Measurements from ENCODE around the gene MGAT5.

MGAT5 gene

GRCh38 chr2:134238371-134238770 is 15.5 kb upstream of the MGAT5 start:
- TF ChIP-seq, protein P1, sequence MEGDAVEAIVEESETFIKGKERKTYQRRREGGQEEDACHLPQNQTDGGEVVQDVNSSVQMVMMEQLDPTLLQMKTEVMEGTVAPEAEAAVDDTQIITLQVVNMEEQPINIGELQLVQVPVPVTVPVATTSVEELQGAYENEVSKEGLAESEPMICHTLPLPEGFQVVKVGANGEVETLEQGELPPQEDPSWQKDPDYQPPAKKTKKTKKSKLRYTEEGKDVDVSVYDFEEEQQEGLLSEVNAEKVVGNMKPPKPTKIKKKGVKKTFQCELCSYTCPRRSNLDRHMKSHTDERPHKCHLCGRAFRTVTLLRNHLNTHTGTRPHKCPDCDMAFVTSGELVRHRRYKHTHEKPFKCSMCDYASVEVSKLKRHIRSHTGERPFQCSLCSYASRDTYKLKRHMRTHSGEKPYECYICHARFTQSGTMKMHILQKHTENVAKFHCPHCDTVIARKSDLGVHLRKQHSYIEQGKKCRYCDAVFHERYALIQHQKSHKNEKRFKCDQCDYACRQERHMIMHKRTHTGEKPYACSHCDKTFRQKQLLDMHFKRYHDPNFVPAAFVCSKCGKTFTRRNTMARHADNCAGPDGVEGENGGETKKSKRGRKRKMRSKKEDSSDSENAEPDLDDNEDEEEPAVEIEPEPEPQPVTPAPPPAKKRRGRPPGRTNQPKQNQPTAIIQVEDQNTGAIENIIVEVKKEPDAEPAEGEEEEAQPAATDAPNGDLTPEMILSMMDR (IDR thresholded peaks at IDR 0.05; ENCODE audit: extremely low read depth, missing control alignments) = no peak

DNA sequence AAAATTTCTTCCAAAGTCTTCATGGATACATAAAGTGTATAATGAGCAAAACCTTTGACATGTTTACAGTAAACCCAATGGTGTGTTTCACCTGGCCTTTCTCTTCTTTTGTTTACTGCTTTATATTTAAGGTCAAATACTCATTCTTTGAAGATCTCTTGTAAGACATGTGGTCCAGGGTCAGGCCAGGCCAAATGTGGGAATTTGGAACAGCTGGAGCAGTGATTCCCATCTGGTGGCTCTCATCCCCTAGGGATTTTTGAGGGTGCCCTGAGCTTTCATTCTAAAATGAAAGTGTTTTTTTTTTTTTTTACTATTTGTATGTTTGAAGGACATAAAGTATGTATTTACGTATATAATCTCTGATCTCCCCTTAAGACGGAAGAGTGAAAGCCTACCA is 13.8 kb upstream of the MGAT5 start:
- TF ChIP-seq, protein P1 (IDR thresholded peaks at IDR 0.05; ENCODE audit: extremely low read depth, missing control alignments) = no peak
- DNase-seq (ENCODE audit: low spot score) = no peak

More at GRCh38 chr2:134238371-134238770, 15.5 kb upstream of the MGAT5 start:
- no peak for DNase-seq (ENCODE audit: low spot score)

DNA sequence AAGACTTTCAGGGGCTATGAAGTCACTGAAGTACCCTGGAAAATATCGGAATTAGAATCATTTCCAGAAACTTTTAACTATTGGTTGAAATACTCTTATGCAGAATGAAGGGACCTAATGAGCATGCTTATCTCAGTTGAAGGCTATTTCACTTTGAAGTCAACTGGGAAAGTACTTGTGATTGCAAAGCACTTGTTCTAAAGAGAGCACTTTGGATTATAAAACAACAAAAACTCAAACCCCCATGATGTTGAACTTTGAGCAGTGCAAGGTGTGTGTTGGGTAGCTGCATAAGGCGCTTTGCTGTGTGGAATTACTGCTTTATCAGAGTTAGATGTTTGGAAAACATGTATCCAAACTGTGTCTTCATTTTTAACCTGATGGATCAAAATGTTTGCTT is 12.0 kb upstream of the MGAT5 start:
- no peak for DNase-seq (ENCODE audit: low spot score)

GRCh38 chr2:134243244-134243643 is 10.6 kb upstream of the MGAT5 start:
- DNase-seq (ENCODE audit: low spot score) = no peak
- TF ChIP-seq, protein P1 (IDR thresholded peaks at IDR 0.05; ENCODE audit: extremely low read depth, missing control alignments) = no peak

More for the DNA sequence above, 12.0 kb upstream of the MGAT5 start:
- TF ChIP-seq, protein P1 (IDR thresholded peaks at IDR 0.05; ENCODE audit: extremely low read depth, missing control alignments) = no peak

DNA sequence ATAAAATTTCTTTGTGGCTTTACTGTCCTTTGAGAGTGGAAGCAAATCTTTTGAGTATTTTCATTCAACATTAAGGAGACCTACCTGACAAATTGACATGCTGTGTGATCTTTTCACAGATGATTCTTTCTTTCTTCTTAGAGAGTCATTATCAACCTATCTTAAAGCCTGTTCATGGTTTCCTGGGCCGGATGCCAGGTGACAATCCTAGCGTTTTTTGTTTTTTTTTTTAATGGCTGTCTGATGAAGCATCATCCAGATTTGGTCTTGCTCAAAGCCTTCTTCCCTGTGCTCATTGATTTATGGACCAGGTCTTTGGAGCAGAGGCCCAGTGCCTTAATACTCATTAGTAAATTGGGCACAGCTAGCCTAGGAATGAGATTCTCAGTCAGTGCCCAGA is 9.8 kb upstream of the MGAT5 start:
- TF ChIP-seq, protein P1 (IDR thresholded peaks at IDR 0.05; ENCODE audit: extremely low read depth, missing control alignments) = no peak

DNA sequence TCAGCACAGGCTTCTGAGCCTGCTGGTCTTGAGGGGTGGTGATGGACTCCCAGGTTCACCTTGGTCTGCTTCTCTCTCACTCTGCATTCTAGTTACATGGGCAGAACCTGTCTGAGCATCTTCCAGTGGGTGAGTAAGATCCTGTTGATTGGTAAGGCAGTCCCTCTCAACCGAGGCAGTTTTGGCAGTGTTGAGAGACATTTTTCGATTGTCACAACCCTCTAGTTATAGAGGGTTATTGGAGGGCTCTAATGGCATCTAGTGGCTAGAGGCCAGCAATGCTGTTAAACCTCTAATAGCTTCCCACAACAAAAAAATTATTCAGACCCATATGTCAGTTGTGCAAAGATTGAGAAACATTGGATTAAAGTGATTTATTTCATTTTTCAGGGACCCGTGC is 9.3 kb upstream of the MGAT5 start:
- TF ChIP-seq, protein P1 (IDR thresholded peaks at IDR 0.05; ENCODE audit: extremely low read depth, missing control alignments) = no peak
- DNase-seq (ENCODE audit: low spot score) = no peak

More for the DNA sequence above, 9.8 kb upstream of the MGAT5 start:
- DNase-seq (ENCODE audit: low spot score) = no peak

DNA sequence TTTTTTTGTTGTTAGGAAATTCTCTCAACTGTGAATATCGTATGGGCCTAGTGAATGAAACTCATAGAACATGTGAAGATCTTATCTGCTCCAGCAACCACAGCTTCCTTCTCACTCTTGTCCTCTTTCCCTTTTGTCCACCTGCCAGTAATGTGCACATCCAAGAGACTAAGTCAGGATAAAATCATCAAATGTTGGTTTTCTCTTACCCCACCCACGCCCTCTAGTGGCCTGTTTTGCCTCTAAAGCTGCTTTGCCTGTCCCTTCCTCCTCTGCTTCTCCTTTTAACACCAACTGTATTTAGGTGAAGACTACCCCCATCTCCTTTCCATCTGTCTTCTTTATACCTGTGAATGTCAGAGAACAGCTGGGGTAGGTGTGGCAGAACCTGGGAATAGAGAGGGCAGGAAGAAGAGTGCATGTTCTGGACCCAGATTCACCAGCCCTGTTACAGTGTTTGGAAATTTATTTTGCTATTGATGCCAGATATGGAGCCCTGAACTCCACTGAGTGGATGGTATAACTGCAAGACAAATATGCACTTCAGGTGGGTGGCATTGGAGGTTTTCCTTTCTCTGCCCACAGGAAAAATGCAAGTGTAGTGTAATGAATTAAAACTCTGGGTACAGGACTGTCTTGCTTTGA is 8.4 kb upstream of the MGAT5 start:
- TF ChIP-seq, protein P1 (IDR thresholded peaks at IDR 0.05; ENCODE audit: extremely low read depth, missing control alignments) = peak; percentile 62
- no peak for DNase-seq (ENCODE audit: low spot score)

Data from GM20000 (cell line).